ENCODE results near the gene CDCA7.
"Not testable (repeated sequence)": the region's sequence is repeated elsewhere in the genome, so short reads cannot be mapped to it uniquely, and the experiment has no call there.

The CDCA7 gene

DNA sequence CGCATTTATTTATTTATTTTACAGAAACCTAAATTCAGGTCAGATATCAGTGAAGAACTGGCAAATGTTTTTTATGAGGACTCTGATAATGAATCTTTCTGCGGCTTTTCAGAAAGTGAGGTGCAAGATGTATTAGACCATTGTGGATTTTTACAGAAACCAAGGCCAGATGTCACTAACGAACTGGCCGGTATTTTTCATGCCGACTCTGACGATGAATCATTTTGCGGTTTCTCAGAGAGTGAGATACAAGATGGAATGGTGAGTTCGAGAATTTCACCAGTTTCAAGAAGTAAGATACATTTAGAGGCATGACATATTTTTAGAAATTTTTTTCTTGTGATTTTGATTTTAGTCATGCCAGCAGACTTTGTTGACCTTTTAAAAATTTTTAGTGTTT lies 4.6 kb downstream of the CDCA7 start:
- no peak for FAIRE-seq

DNA sequence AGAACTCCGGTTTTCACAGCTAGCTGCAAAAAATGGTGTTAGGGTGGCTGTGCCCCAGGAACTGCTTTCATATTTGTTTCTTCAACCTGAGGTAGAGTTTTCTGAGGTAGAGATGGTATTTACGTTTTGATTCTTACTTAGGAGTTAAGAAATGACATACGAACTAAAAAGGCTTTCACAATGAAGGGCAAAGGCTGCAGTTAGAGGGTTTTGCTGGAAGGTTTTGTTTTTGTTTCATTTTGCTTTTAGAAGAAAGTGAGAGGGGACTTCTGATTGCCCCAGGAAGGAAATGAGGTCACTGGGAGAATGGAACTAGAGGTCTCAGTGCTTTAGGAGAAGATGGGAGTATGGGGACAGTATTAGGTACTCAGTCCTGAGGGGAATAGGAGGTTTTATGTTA lies 15.5 kb downstream of the CDCA7 start:
- no peak for FAIRE-seq

DNA sequence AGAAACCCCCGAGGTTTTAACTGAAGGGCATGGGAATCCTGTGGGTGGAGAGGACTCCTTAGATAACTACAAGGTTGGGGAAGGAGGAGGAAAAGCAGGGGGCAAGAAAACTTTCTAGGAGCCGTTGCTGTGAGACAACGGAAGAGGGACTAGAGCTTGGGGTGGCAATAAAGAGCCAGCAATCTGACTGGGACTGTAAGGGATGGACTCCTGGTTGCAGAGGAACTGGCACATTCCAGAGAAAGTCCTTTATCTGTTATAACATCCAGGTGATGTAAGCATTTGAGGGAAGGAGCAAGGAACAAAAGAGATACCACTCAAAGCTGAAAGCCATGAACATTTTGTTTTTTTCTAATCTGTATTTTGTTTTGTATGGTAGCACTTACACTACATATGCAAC lies 16.4 kb downstream of the CDCA7 start:
- FAIRE-seq: no peak

DNA sequence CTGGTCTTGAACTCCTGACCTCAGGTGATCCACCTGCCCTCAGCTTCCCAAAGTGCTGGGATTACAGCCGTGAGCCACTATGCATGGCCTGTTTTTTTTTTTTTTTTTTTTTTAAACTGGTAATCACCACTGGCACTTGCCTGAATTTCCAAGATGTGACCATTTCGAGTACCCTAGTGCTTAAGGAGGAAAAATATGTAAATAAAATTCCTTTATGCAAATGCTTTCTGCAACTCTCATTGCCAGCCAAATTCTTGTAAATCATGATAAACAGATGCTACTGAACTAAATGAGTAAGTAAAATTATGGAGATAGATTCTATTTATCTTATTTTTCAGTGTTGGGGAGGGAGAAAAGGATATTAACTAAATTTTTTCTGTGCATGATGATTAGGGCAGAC lies 18.6 kb downstream of the CDCA7 start:
- no peak for FAIRE-seq

DNA sequence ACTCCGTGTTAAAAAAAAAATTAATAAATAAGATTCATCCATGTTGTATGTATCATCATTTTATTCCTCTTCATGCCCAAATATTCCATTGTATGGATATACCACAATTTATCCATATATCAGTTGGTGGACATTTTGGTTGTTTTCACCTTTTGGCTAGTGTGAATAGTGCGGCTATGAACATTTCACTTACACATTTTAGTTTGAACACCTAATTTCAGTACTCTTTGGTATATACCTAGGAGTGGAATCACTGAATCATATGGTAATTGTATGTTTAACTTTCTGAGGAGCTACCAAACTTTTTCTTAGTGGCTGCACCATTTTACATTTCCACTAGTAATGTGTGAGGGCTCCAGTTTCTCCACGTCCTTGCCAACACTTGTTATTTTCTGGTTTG lies 20.0 kb downstream of the CDCA7 start:
- FAIRE-seq: no peak

DNA sequence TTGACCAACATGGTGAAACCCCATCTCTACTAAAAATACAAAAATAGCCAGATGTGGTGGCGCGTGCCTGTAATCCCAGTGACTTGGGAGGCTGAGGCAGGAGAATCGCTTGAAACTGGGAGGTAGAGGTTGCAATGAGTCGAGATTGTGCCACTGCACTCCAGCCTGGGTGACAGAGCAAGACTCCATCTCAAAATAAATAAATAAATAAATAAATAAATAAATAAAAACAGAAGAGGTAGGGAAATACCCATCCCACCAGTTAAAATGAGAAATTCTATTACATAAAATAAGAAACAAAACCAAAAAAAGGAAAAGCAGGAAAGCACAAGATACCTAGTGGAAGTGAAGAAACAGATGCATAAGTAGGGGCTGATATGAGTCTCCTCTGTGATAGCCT lies 30.9 kb downstream of the CDCA7 start:
- FAIRE-seq: not testable (repeated sequence)

DNA sequence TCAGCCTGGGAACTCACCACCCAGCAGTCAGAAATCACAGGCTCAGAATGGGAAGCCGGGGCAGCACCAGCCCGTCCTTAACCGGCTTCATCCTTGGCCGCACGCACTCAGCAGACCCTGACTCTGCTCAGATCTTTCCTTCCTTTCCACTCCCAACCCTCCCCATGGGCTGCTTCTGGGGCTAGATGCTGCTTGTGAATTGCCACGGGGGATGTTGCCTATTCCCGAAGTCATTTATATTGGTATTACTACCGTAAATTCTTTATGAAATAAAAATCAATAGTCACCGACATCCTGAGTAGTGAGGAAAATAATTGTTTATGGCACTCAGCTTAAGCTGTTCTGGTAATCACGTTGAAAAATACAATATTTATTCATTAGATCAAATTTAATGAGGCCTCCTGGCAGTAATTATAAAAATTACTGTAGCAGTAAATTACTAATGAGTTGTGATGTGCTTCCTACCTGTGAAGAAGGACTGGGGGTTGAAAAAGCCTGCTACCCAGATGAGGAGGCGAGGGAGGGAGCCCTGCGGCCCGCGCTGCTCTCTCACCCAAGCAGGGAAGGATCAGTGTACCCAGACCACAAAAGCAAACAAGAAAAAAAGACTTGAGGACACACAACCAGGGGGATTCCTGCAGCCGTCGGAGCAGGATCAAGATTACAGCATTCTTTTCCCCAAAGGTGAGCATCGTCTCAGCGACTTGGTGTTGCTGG lies 31.5 kb downstream of the CDCA7 start:
- no peak for FAIRE-seq

DNA sequence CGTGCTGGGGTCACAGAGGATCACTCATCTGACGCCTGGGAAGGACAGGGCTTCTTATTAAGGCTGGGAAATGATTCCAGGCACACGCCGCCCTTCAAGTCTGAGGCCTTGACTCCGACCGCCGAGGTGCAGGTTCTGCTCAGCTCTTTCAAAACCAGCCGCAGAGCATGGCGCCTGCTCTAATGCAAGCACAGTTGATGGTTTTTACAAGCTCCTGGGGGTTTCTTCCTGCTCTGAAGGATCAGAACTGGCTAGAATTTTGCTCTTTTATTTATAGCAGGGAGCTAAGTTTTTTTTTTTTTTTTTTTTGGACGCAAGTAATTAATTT lies 32.0 kb downstream of the CDCA7 start:
- FAIRE-seq: no peak

DNA sequence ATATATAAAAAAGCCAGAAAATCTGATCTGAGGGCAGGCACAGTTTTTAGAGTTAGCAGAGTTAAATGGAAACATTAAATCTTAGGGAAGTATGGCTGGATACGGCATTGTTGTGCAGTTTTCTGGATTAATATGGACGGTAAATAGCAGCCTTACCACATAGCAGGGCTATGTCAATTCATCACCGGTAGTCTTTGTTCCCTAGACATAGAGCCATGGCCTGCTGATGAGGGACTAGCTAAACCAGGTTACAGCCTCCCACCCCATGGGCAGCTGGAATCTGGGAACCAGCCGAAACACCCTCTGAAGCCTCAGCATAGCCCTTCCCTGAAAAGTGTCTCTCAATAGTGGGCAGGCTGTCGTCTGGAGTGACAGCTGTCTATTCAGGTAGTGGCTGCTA lies 32.4 kb downstream of the CDCA7 start:
- no peak for FAIRE-seq

DNA sequence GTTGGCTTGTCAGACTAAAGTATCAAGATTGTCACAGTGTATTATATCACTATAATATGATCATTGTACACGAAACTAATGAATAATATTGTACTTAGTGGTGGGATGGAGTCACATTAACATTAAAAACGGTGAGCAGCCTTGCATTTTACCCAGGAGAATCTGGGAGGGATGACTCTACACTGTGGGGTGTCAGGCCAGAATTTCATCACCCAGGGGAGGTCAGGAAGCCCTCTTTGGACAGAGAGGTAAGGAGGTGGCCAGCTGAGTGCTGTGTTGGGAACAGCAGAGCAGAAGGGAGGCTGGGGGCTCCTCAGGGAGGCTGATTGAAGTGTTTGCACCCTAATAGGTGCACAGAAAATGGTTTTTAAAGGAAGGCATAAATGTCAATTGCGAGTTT lies 33.0 kb downstream of the CDCA7 start:
- FAIRE-seq: no peak

DNA sequence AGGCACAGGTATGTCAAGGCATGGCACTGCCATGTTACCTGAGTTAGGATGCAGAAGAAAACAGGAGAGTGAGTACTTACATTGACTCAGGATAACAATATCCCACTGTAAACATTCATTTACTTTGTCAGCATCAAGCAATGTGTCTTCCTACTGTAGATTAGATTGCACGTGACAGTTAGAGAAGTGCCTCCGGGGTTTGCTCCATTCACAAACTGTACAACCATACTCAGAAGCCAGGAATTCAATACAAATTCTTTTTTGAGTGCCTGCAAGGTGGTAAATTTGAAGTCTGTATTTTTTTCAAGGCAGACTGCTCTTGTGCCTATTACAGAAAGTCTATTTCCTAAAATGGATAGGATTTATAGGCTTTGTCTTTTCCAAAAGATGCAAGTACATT lies 34.1 kb downstream of the CDCA7 start:
- FAIRE-seq: no peak

DNA sequence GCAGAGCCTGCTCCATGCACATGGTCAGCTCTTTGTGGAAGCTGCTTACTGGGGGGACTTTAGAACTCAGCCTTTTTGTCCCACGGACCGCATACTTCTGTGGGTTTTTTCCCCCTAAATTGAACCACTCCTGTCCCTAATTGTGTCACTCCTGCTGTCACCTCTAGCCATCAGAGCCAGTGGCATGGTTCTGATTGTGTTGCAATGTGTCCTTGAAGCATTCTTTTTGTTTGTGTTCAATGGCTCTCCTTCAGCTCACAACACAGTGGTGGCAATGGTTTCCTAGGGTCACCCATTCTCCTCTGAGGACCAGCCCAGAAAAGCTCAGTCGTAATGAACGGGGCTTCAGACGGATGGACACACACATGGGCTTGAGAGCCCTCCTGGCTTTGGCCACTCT lies 35.4 kb downstream of the CDCA7 start:
- FAIRE-seq: no peak

DNA sequence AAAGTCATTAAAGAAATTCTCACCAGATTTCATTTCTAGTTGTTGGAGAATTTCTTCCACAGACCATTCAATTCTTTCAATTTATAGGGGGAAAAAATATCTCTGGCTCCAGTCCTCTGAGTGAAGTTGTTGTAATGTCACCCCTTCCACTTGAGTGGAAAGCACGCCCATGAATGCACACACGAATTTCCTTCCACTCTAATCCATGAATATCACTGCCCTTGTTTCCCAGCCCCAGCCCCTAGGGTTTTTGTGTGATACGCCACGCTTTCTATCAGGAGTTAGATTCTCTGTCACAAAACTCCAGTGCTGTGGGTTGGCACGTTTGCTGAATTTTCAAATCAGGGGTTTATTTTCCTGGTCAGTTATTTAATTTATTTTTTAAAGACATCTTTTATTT lies 38.1 kb downstream of the CDCA7 start:
- FAIRE-seq: no peak

DNA sequence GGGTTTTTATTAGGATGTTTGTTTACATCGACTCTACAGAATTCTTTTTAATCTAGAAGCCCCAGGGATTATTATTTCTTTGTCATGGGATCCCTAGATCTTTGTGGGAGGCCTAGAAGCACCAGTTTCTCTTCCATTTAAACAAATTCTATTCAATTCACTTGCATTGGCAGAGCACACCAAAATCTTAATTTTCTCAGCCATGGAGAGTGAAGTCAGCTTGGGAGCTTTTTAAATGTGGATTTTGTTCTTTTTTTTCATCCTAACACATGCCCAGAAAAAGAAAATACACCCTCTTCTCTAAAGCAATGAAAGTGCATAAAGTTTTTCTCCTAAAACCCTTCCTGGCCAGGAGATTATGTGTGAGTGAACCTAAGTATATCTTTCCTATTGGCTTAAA lies 38.5 kb downstream of the CDCA7 start:
- FAIRE-seq: no peak

DNA sequence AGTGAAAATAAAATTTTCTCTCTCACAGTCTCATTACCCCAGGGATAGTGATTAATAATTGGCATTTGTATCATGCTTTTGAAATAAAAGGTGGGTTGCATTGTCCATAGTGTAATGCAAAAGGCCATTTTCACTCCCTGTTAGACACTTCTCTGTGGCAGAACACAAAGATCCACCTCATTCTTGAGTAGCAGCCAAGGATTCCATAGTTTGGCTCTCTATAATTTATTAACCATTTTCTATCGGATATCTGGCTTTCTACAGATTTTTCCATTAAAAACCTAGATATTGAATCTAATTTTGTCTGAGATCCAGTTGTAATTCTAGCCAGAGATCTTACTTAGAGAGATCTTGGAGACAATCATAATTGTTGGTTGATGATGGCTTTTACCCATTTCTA lies 39.0 kb downstream of the CDCA7 start:
- no peak for FAIRE-seq

DNA sequence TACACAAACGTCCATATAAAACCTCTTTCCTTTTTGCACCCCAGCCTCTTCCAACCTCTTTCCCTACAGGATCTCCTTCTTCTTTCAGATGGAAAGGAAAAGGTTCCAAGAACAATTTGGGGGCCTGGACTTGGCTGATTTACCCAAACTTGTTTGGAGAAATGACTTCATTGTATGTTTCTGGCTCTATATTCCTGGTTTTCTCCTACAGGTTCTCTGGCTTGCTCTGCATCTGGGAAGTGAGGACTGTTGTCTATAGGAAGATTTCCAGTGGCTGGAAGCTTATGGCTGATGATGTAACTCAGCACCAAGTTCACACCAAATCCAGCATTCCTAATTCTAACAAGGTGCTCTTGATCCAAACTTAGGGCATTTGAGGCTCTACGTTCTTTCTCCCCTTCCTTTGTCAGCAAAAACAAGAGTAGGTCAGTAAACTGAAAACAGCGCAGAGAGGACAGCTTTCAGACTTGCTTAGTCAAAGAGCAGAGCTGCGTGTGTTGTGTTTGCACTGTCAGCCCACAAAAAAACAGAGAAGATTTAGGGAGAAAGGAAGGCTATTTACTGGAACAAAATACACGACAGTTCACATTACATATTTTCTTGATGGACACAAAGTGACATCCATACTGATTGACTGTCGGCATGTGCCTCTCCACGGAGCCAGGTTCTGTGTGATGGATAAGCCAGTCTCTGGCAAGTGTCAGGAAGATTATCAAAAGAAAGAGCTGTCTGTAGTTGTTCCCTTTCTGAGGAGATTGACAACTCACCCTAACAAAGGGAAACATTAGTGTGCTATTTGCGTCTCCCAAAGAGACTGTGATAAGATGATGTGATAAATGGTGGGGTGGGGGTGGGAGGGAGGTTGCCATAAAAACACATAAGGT lies 39.7 kb downstream of the CDCA7 start:
- no peak for FAIRE-seq

DNA sequence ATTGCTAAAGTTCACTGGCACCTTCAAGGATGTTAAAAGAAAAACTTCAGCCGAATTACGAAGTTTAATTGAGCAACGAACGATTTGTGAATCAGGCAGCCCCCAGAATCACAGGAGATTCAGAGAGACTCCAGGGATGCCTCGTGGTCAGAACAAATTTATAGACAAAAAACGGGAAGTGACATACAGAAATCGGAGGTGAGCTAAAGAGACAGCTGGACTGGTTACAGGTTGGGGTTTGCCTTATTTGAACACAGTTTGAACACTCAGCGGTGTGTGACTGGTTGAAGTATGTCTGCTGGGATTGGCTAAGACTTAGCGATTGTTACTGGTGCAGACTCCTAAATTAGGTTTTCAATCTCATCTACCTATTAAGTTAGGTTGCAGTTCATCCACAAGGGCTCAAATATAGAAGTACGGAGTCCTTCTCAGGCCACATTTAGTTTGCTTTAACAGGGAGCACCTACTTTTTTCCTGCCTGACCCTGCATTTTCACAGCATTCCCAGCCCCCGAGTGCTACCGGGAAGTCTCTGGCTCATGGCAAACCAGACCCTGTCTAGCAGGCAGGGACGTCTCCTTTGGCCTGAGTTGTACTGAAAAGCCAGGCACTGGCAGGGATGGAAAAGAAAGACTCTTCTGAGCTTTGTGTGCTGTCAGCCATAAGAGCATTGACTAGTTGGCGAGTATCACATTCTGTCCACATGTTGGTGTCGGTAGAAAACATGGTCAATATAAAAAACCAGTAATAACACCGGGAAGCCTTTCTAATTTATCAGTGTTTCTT lies 41.1 kb downstream of the CDCA7 start:
- no peak for FAIRE-seq

DNA sequence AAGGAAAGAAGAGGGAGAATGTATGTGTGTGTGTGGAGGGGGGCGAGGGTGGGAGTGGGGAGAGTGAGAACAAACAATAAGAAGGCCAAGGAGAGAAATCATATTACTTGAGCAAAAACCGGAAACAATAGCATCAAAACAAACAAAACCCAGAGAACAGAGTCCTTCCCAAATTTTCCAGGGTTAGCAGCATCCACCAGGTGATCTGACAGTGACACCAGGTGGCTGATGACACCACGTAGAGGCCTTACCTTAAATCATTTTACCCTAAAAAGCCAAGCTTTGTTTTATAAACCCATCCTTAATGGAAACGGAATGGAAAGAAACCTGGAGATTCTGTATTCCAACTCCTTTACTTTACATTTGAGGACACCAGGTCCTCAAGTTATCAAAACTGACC lies 42.9 kb downstream of the CDCA7 start:
- no peak for FAIRE-seq

DNA sequence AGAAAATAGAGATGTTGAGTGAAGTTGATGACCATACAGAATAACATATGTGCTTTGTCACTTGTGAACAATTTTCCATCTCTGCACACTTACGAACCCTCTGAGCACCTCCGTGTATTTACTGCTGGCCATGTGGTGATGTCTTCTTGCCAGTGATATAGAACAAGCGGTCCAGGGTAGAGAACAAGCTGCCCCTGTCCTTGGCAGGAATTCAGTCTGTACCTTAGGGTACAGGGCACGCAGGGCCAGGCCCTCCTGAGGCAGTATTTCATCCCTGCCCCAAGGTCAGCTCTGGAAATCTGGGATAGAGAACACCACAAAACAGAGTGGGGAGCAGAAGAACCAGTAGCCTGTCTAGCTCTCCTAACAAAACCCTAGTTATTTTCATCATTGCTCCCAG lies 44.6 kb downstream of the CDCA7 start:
- FAIRE-seq: no peak

DNA sequence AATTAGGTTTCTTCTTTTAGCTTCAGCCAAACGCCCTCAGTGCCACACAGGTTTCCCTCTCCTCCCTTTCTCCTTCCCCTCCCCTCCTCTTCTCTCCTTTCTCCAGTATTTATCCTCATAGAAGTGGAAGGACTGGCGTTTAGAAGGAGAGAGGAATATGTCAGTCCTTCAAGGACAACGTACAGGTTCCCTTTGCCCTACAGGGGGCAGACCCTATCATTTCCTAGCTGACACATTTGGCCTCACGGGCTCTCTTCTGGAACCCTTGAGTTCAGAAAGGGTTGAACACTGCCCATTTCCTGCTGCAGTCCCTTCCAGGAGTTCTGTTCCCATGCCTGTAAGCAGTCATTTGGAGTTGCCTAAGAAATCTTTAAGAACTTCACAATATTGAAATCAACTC lies 46.1 kb downstream of the CDCA7 start:
- FAIRE-seq: no peak

DNA sequence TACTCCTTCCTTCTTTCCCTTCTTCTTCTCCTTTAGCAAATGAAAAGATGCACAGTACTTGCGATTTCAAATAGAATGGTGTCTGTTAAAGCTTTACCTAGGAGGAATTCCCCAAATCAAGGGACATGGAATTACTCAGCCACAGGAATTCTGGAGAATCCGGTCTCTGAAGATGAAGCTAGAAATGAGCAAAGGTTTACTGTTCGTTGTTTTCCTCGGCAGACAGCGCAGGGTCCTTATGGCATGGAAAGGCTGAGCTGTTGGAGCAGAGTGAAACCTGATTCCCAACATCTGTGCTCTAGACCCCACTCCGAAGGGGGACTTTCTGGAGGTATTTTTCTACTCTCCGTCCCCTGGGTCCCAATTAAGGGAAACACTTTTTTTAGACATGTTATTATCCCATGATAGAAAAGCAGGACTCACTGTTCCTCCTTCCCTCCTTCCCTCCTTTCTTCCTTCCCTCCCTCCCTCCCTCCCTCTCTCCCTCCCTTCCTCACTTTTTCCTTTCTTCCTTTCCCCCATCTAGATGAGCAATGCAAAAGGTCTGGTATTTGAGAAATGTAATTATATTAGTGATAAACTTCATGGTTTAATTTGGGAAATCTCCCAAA lies 47.1 kb downstream of the CDCA7 start:
- FAIRE-seq: no peak

DNA sequence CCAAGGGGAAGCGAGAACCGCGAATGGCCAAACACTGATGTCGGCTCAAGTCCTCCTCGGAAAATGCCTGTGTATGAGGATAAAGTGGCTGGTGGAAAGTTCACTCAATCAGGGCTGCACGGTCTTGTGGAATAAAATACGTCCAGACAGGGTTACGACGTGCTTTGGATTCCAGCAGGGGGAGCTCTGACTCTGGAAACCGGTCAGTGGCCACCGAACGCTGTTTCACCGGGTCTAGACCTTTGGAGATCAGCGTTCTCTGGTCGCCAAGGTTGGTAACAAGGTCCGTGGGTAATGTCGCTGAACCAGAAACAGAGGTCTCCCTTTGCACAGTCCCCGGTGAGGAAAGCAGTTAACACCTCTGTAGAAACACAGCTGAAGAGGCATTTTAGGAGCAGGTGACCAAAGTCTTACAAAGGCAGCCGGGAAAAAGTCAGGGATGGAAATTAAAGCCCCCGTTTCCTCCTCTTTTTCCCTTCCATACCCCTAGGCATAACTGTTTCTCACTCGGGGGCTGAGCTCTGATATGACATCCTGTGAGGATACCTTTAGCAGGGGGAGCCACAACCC lies 47.8 kb downstream of the CDCA7 start:
- FAIRE-seq: peak; percentile 89
